PFSK-1 (cell line): ENCODE measurements around the gene BCORL1.

ENCODE experiments used
- FOXP2 ChIP-seq: optimal IDR thresholded peaks from 2 replicates; pipeline ENCODE3; 2011; ENCODE audit warnings: borderline replicate concordance, control low read depth, inconsistent platforms; ENCODE audit not compliant: insufficient read depth; ENCODE audit errors: extremely low read length, extremely low read depth
- POLR2AphosphoS5 ChIP-seq: IDR thresholded peaks from 2 replicates; pipeline ENCODE4 v1.6.1; 2012; ENCODE audit warnings: low read depth, mild to moderate bottlenecking, control low read depth, low read length, moderate library complexity
- REST ChIP-seq, 2 experiments: IDR thresholded peaks; 2 replicates each; pipeline versions ENCODE4 v1.6.1 to v1.8.0; 2011 to 2012; ENCODE audit warnings: low read depth in 2 of 2, low read length in 2 of 2, control low read depth in 1 of 2, inconsistent platforms in 1 of 2, mild to moderate bottlenecking in 1 of 2, moderate library complexity in 1 of 2; ENCODE audit not compliant: insufficient read depth in 1 of 2
- SIN3A ChIP-seq: IDR thresholded peaks from 2 replicates; pipeline ENCODE4 v1.6.1; 2012; ENCODE audit warnings: mild to moderate bottlenecking, low read length, moderate library complexity, borderline replicate concordance; ENCODE audit not compliant: insufficient read depth
- TAF1 ChIP-seq: IDR thresholded peaks from 2 replicates; pipeline ENCODE4 v1.6.1; 2012; ENCODE audit warnings: low read length, control low read depth, borderline replicate concordance; ENCODE audit not compliant: insufficient read depth

BCORL1 gene

GRCh38 chrX:129934952-129935351 lies 47.5 kb upstream of the BCORL1 start:
- TF ChIP-seq FOXP2 = no peak
- no peak for TF ChIP-seq POLR2AphosphoS5
- TF ChIP-seq SIN3A = no peak
- no peak for TF ChIP-seq REST (IDR thresholded peaks at IDR 0.05; ENCODE audit: insufficient read depth in 1 of 2, low read depth in 2 of 2, low read length in 2 of 2)
- no peak for TF ChIP-seq TAF1

DNA sequence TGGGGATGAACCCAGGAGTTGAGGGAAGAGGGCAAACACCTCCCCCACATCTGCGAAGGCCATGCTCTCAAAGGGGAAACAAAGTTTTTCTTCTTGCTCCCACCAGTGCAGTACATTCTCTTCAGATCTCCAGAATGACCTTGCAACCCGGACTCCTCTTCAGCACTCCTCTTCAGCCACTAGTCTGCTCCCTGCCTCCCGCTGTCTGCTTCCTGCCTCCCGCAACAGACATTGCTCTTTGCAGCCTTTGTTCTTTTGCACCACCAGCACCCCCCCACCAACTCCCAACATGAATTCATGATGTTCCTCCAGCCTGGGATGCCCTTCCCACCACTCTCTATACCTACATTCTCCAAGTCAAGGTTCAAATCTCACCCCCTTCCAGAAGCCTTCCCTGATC lies 44.4 kb upstream of the BCORL1 start:
- no peak for TF ChIP-seq SIN3A
- no peak for TF ChIP-seq REST (IDR thresholded peaks at IDR 0.05; ENCODE audit: insufficient read depth in 1 of 2, low read depth in 2 of 2, low read length in 2 of 2)
- TF ChIP-seq FOXP2 = no peak
- no peak for TF ChIP-seq TAF1
- TF ChIP-seq POLR2AphosphoS5 = no peak

- TF ChIP-seq SIN3A = no peak
- no peak for TF ChIP-seq FOXP2
- TF ChIP-seq REST (IDR thresholded peaks at IDR 0.05; ENCODE audit: insufficient read depth in 1 of 2, low read depth in 2 of 2, low read length in 2 of 2) = no peak
- no peak for TF ChIP-seq POLR2AphosphoS5
- no peak for TF ChIP-seq TAF1
Measured at GRCh38 chrX:129939986-129940385, 42.4 kb upstream of the BCORL1 start.

- TF ChIP-seq FOXP2 = no peak
- no peak for TF ChIP-seq TAF1
- no peak for TF ChIP-seq REST (IDR thresholded peaks at IDR 0.05; ENCODE audit: insufficient read depth in 1 of 2, low read depth in 2 of 2, low read length in 2 of 2)
- TF ChIP-seq POLR2AphosphoS5 = no peak
- no peak for TF ChIP-seq SIN3A
Measured at GRCh38 chrX:129940721-129941120, 41.7 kb upstream of the BCORL1 start.

DNA sequence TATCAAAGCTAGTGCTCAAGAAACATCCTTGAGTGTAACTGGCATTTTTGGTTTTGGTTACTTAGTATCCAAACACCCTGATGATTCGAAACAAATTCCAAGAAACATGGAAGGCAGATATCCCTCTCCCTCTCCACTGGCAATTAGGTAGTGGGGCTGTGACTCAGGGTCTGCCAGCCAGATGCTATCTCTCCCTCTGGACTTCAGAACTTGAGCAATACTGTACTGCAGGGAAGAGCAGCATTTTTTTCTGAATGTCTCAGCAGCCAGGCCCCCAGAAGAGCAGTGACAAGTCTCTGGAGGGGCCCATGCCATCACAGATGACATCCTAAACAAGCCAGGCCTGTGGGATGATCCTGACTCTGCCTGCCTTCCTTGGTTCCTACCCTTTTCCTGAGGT lies 37.3 kb upstream of the BCORL1 start:
- TF ChIP-seq REST (IDR thresholded peaks at IDR 0.05; ENCODE audit: insufficient read depth in 1 of 2, low read depth in 2 of 2, low read length in 2 of 2) = no peak
